GM23338 (cell line): Measurements from ENCODE around the gene OTUD7B.

Experiments used
- CREB1 ChIP-seq: fragments of 250-450 bp; sonication (Bioruptor Pico); IDR thresholded peaks from 2 replicates; pipeline ENCODE4 v1.5.0; 2020; ENCODE audit warnings: low read depth, mild to moderate bottlenecking, moderate library complexity
- CTCF ChIP-seq, 2 experiments: fragments of 200-600 bp in 1 of 2; sonication (generic) in 1 of 2; conservative IDR thresholded peaks; 2 replicates each; pipeline versions ENCODE4 v1.5.1 to v1.6.1; 2016 to 2017; ENCODE audit warnings: antibody characterized with exemption in 2 of 2, low read depth in 2 of 2, mild to moderate bottlenecking in 2 of 2, moderate library complexity in 1 of 2
- EZH2 ChIP-seq: fragments of 200-600 bp; sonication (generic); IDR thresholded peaks from one replicate; pipeline ENCODE4 v1.8.0; 2017; ENCODE audit warnings: antibody characterized with exemption, mild to moderate bottlenecking, low read depth; ENCODE audit not compliant: unreplicated experiment
- EZH2phosphoT487 ChIP-seq: fragments of 200-600 bp; sonication (generic); IDR thresholded peaks from one replicate; pipeline ENCODE4 v1.8.1; 2018; ENCODE audit warnings: antibody characterized with exemption; ENCODE audit not compliant: unreplicated experiment
- POLR2AphosphoS5 ChIP-seq: IDR thresholded peaks from 2 replicates; pipeline ENCODE4 v1.6.1; 2016; ENCODE audit warnings: antibody characterized with exemption, low read depth
- REST ChIP-seq: IDR thresholded peaks from one replicate; pipeline ENCODE4 v1.6.1; 2018; ENCODE audit warnings: antibody characterized with exemption; ENCODE audit not compliant: unreplicated experiment
- ZNF462 ChIP-seq: fragments of 250-450 bp; sonication (Bioruptor Pico); IDR thresholded peaks from 2 replicates; pipeline ENCODE4 v1.5.0; 2020; ENCODE audit warnings: mild to moderate bottlenecking, moderate library complexity

GRCh38 chr1:149995927-149996326 lies 14.6 kb downstream of the OTUD7B start:
- TF ChIP-seq CTCF (conservative IDR thresholded peaks at IDR 0.05; ENCODE audit: low read depth in 2 of 2) (no peak), EZH2 (no peak), REST (no peak), CREB1 (CRISPR knock-in tag) (no peak), ZNF462 (CRISPR knock-in tag) (no peak), EZH2phosphoT487 (no peak), POLR2AphosphoS5 (no peak)
